HCT116 (cell line): ENCODE results near the gene DOCK11.

Experiments used
- EZH2 ChIP-seq: fragments of 200-600 bp; sonication (generic); IDR thresholded peaks from 2 replicates; pipeline ENCODE4 v1.6.1; 2017; ENCODE audit warnings: antibody characterized with exemption, mixed run types
- EZH2phosphoT487 ChIP-seq: fragments of 200-600 bp; IDR thresholded peaks from 2 replicates; pipeline ENCODE4 v1.6.1; 2018; ENCODE audit warnings: antibody characterized with exemption, borderline replicate concordance
- FOSL1 ChIP-seq: IDR thresholded peaks from 2 replicates; pipeline ENCODE4 v1.6.1; 2012; ENCODE audit warnings: low read depth
- POLR2A ChIP-seq: IDR thresholded peaks from 2 replicates; pipeline ENCODE4 v1.7.0; 2011; ENCODE audit warnings: borderline replicate concordance; ENCODE audit not compliant: insufficient read depth, insufficient read length; ENCODE audit errors: extremely low read depth
- POLR2AphosphoS5 ChIP-seq: IDR thresholded peaks from 2 replicates; pipeline ENCODE4 v1.6.1; 2011; ENCODE audit warnings: mild to moderate bottlenecking, low read depth, low read length, moderate library complexity
- SIN3A ChIP-seq: IDR thresholded peaks from 2 replicates; pipeline ENCODE4 v1.6.1; 2012; ENCODE audit warnings: low read depth
- SP1 ChIP-seq: IDR thresholded peaks from 2 replicates; pipeline ENCODE4 v1.6.1; 2012; ENCODE audit warnings: low read depth
- SRF ChIP-seq: IDR thresholded peaks from 2 replicates; pipeline ENCODE4 v1.6.1; 2012; ENCODE audit warnings: low read depth
- TF ChIP-seq, protein P1 (sequence below), 3 experiments: fragments of 200-600 bp in 1 of 3; sonication (generic) in 1 of 3; IDR thresholded peaks in 2 of 3; conservative IDR thresholded peaks in 1 of 3; 2 replicates each; pipeline ENCODE4 v1.5.1; 2012 to 2017; ENCODE audit warnings: low read depth in 2 of 3, low read length in 2 of 3, antibody characterized with exemption in 1 of 3, borderline replicate concordance in 1 of 3, control low read depth in 1 of 3, mild to moderate bottlenecking in 1 of 3, mixed read lengths in 1 of 3, mixed run types in 1 of 3, moderate library complexity in 1 of 3; ENCODE audit not compliant: insufficient read depth in 1 of 3
- TF ChIP-seq, protein P2 (sequence below): IDR thresholded peaks from 2 replicates; pipeline ENCODE4 v1.6.1; 2012
- TF ChIP-seq, protein P3 (sequence below): IDR thresholded peaks from 2 replicates; pipeline ENCODE4 v1.6.1; 2012; ENCODE audit warnings: low read depth
- TF ChIP-seq, protein P4 (sequence below): IDR thresholded peaks from 2 replicates; pipeline ENCODE4 v1.6.1; 2012

DNA sequence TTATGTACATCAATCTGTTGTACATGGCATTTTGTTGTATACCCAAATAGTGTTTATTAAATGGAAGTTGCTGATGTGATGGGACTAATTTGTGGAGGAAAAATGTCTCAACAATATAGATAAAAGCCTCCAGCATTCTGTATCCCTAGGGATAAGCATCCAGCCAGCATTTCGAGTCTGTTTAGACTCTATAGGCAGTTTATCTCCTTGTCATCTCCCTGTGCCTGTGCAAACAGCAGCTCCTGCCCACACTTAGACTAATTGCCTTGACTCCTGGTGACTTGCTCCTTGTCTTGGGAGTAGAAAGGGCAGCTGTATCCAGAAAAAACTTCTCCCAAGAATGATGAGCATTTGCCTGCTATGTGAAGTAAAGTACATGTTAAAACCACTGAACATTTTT lies 83.8 kb downstream of the DOCK11 start:
- TF ChIP-seq, protein P1, sequence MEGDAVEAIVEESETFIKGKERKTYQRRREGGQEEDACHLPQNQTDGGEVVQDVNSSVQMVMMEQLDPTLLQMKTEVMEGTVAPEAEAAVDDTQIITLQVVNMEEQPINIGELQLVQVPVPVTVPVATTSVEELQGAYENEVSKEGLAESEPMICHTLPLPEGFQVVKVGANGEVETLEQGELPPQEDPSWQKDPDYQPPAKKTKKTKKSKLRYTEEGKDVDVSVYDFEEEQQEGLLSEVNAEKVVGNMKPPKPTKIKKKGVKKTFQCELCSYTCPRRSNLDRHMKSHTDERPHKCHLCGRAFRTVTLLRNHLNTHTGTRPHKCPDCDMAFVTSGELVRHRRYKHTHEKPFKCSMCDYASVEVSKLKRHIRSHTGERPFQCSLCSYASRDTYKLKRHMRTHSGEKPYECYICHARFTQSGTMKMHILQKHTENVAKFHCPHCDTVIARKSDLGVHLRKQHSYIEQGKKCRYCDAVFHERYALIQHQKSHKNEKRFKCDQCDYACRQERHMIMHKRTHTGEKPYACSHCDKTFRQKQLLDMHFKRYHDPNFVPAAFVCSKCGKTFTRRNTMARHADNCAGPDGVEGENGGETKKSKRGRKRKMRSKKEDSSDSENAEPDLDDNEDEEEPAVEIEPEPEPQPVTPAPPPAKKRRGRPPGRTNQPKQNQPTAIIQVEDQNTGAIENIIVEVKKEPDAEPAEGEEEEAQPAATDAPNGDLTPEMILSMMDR (IDR thresholded peaks at IDR 0.05 in 2 of 3, conservative IDR thresholded peaks at IDR 0.05 in 1 of 3; ENCODE audit: borderline replicate concordance in 1 of 3, insufficient read depth in 1 of 3, low read depth in 2 of 3, low read length in 2 of 3): no peak
- TF ChIP-seq POLR2AphosphoS5: no peak
- TF ChIP-seq, protein P2, sequence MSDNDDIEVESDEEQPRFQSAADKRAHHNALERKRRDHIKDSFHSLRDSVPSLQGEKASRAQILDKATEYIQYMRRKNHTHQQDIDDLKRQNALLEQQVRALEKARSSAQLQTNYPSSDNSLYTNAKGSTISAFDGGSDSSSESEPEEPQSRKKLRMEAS: no peak
- TF ChIP-seq EZH2: no peak
- TF ChIP-seq POLR2A: no peak
- TF ChIP-seq SIN3A: no peak
- TF ChIP-seq, protein P3, sequence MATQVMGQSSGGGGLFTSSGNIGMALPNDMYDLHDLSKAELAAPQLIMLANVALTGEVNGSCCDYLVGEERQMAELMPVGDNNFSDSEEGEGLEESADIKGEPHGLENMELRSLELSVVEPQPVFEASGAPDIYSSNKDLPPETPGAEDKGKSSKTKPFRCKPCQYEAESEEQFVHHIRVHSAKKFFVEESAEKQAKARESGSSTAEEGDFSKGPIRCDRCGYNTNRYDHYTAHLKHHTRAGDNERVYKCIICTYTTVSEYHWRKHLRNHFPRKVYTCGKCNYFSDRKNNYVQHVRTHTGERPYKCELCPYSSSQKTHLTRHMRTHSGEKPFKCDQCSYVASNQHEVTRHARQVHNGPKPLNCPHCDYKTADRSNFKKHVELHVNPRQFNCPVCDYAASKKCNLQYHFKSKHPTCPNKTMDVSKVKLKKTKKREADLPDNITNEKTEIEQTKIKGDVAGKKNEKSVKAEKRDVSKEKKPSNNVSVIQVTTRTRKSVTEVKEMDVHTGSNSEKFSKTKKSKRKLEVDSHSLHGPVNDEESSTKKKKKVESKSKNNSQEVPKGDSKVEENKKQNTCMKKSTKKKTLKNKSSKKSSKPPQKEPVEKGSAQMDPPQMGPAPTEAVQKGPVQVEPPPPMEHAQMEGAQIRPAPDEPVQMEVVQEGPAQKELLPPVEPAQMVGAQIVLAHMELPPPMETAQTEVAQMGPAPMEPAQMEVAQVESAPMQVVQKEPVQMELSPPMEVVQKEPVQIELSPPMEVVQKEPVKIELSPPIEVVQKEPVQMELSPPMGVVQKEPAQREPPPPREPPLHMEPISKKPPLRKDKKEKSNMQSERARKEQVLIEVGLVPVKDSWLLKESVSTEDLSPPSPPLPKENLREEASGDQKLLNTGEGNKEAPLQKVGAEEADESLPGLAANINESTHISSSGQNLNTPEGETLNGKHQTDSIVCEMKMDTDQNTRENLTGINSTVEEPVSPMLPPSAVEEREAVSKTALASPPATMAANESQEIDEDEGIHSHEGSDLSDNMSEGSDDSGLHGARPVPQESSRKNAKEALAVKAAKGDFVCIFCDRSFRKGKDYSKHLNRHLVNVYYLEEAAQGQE: no peak
- no peak for TF ChIP-seq SRF
- TF ChIP-seq FOSL1: no peak
- no peak for TF ChIP-seq EZH2phosphoT487
- no peak for TF ChIP-seq SP1
- TF ChIP-seq, protein P4, sequence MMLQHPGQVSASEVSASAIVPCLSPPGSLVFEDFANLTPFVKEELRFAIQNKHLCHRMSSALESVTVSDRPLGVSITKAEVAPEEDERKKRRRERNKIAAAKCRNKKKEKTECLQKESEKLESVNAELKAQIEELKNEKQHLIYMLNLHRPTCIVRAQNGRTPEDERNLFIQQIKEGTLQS: no peak
